GM18519 (cell line): ENCODE results near the gene PSENEN.
A peak's percentile ranks its signal among the peaks of the same experiment; 100 is the strongest.

Experiments used
- ATAC-seq: cut with Tn5 transposase; IDR thresholded peaks from one replicate; pipeline ENCODE4 v1.9.1; 2021; ENCODE audit warnings: mild to moderate bottlenecking, moderate library complexity; ENCODE audit not compliant: unreplicated experiment, low FRiP score

The PSENEN gene

DNA sequence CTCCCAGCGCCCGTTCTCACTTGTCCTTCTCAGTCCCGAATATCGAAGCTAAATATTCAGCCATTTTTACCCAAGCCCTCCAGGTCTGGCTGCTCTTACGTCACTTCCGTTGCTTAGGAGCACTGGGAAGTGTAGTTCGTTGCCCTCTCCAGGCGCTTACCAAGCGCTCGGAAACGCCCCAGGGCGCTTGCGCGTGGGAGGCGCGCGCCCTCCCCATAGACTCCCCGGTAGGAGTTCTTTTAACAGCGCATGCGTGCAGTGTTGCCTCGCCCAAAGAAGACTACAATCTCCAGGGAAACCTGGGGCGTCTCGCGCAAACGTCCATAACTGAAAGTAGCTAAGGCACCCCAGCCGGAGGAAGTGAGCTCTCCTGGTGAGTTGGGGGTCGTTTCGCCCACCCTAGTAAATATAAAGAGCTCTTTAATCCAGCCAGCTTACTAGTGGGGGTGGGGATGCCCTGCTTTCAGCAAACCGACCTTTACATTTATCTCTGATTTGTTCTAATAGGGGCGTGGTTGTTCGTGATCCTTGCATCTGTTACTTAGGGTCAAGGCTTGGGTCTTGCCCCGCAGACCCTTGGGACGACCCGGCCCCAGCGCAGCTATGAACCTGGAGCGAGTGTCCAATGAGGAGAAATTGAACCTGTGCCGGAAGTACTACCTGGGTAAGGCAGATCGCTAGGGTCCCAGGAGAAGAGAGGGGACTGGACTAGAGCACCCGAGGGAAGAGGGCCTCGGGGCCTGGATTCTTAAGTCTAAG, at the start of gene PSENEN, which contains the start of gene U2AF1L4:
TSS of gene PSENEN (plus strand) at position 324 of the 759 bp plus-strand sequence. CDS start at position 604, 280 bp downstream.
TSS of gene U2AF1L4 (minus strand) at position 91 of the 759 bp plus-strand sequence. CDS start at position 64, 27 bp downstream.
- ATAC-seq: peak; percentile 31

DNA sequence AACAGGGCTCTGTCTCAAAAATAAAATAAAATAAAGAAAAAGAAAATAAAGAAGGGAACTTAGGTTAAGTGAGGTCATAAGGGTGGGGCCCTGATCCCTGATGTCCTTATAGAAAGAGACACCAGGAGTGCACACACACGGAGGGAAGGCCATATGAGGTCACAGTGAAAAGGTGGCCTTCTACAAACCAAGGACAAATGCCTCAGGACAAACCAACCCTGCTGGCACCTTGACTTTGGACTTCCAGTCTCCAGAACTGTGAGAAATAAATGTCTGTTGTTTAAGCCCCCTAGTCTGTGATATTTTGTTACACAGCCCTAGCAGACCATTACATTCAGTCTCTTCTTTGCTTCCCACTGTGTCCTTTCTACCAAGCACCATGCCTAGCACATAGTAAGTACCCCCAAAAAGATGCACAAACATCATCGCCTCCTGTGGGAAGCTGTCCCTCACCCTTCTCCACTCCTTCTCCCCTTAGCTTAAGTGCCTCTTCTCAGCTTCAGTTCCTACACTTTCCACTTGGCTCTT, 49.5 kb upstream of the PSENEN start:
- ATAC-seq: no peak

DNA sequence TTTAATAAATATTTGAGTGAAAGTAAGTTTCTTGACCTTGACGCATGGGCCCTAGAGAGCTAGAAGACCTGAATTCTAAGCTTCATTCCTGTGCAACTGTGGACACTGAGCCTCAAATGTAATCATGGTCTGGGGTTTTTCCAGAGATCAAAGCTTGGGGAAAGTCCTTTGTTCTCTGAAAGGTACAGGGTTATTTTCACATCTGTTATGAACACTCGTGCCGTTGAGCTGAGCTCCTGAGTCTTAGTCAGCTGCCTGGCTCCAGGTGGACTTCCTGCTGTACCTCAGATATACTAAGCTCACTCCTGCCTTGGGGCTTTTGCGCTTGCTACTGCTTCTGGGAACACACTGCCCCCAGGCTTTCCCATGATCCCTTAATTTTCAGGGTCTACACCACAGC, 48.6 kb upstream of the PSENEN start:
- no peak for ATAC-seq

DNA sequence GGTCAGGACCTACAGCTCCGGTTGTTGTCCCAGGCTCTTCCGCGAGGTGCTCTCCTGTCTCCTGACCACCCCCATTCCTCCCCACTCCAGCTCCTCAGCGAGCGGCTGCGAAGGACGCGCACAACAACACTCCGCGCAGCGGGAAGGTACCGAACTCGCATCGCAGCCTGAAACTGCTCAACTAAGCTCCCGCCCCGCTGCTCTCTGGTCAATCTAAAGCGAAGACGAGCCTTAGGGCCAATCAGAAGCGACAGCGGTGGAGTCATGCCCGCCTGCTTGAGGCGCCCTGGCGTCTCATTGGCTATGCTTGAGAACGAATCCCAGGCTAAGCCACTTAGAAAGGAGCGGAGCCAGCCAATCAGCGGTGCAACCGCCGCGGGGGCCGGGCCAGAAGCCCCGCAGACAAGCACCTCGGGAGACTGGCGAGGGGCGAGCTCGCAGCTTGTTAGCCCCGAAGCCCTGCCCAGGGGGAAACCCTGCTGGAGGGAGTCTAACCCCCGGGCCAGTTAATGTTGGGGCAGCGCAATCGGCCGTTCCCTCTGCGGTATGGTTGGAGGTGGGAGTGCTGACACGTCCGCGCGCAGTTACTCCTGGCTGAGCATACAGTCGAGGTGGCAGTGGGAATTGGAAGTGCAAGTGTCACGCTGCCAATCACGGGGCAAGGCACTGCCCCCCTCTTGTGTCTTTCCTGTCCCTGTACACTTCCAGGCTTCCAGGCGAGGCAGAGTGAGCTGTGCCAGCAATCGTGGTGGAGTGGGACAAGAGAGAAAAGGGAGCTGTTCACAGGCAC, 43.0 kb upstream of the PSENEN start:
- ATAC-seq: peak; percentile 90

DNA sequence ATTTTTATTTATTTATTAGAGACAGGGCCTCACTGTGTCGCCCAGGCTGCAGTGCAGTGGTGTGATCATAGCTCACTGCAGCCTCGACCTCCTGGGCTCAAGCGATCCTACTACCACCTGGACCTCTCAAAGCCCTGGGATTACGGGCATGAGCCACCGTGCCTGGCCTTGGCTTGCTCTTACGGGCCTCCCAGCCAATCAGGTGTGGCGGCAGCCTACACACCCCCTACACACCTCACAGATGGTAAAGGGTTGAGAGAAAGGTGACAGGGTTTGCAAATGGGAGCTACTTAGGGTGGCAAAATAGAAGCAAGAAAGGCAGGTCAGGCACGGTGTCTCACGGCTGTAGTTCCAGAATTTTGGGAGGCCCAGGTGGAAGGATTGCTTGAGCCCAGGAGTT, 42.1 kb upstream of the PSENEN start:
- no peak for ATAC-seq

DNA sequence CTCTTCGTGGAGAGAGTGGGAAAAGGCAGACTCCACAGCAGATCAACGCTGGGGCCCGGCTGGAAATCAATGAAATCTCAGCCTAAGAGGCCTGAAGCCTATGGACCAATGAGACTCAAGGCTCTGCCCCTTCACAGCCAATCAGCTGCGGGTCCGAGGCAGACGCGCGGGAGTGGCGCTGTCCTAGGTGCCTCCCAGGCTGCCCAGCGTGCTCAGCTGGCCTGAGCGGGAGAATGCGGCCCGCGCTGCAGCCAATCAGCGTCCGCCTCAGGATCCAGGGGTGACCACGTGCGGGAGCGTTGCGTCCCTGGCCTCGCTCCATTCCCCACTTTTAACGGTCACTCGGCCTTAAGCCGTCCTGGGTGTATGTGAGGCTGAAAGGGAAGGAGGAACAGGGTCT, 41.2 kb upstream of the PSENEN start, which contains the start of gene ZBTB32:
TSS of gene ZBTB32 (plus strand) at position 341 of the 400 bp plus-strand sequence. CDS start 10,069 bp downstream, outside the sequence.
- no peak for ATAC-seq

- ATAC-seq: no peak
These were observed 37.1 kb upstream of the PSENEN start for GRCh38 chr19:35708391-35708790.

GRCh38 chr19:35710784-35711723, 34.4 kb upstream of the PSENEN start:
- no peak for ATAC-seq

- ATAC-seq: no peak
These were observed 32.6 kb upstream of the PSENEN start for GRCh38 chr19:35712567-35713505.

GRCh38 chr19:35713506-35713850, 32.0 kb upstream of the PSENEN start:
- no peak for ATAC-seq

DNA sequence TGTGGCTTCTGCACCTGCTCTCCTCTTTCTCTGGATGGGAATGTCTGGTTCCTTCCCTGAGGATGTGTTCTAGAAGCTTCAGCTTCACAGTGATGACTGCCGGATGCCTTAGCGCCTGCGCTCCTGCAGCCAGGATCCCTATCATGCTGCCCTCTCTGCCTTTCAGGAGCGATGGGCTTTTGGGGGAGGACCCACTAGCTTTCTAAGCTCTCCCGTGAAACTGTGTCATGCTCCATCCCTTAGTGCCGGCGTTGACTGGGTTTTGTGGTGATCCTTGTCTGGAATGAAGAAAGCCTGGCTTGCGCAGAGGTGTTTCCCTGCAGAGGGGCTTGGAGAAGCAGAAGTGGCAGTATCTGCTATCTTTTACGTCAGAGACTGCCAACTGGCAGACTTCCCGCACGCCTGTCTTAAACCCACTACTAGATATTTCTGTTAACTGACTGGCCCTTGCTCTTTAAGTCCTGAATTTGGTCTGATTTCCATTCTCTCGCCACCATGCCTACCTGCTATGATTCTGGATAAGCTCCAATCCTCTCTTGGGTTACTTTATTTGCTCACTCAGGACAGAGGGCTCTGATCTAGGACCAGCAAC, 31.5 kb upstream of the PSENEN start:
- no peak for ATAC-seq

GRCh38 chr19:35714601-35715354, 30.7 kb upstream of the PSENEN start:
- ATAC-seq: no peak

- ATAC-seq: no peak
These were observed 30.1 kb upstream of the PSENEN start for GRCh38 chr19:35715355-35715809.

DNA sequence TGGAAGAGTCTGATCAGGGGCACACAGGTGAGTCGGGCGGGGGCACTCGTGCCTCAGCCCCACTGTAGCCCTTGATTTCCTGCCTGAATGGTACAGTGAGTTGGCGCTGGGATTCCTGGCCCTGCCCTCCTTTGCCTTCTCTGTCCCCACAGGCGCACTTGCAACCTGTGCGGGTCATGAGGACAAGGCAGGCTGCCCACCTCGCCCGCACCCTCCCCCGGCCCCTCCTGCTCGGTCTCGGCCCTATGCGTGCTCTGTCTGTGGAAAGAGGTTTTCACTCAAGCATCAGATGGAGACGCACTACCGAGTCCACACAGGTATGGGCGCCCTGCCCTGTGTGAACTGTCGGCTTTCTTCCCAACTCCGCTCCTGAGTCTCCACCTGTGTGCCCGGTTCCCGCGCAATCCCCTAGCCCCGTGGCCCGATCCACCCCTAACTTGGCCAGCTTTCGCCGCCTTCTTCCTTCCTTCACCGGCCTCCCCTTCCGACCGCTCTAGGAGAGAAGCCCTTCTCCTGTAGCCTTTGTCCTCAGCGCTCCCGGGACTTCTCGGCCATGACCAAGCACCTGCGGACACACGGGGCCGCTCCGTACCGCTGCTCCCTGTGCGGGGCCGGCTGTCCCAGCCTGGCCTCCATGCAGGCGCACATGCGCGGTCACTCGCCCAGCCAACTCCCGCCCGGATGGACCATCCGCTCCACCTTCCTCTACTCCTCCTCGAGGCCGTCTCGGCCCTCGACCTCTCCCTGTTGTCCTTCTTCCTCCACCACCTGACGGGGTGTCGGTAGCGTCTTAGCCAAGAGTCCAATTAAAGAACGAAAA, 29.3 kb upstream of the PSENEN start:
- ATAC-seq: no peak

DNA sequence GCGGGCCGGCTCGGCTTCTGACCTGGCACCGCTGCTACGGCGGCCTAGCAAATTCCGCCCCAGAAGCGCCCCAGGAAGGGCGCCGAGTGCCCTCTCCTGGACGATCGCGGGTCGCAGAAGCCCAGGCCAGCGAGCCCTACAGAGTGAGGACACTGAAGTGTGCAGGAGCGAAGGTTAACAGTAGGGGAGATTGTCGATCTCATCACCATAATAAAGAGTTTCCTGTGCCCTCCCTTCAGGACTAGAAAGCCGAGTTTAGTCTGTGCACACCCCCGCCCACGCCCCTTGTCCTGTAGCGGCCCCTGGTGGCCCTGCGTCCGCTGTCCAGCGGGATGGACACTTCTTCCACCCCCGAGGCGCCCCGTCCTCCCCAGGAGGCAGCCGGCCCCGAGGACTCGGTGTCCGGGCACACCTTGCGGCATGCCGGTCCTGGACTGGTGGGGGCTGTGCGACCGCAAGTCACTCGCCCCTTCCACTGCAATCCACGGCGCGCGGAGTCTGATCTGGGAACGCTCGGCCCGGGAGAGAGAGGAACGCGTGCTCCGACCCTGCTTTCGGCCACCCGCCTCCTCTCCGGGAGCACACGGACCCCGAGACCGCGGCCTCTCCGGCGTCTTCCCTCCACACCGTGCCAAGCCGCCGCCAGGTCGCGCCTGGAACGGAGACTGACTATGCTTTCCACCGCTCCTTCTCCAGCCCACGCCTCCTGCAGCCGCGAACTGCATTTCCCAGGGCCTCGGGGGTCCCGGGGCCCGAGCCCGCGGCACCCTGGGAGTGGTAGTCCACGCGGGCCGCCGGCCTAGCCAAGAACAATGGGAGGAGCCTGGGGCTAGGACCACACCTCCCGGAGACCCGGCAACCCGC, 28.4 kb upstream of the PSENEN start:
- ATAC-seq: peak; percentile 44

- no peak for ATAC-seq
These were observed 27.6 kb upstream of the PSENEN start, which contains the start of gene KMT2B for GRCh38 chr19:35717665-35718344. Gene KMT2B (plus strand): TSS chr19:35718003. CDS start chr19:35718019, 16 bp downstream.
